ENCODE data around the gene ZNF146.
"Not testable (repeated sequence)": the region's sequence is repeated elsewhere in the genome, so short reads cannot be mapped to it uniquely, and the experiment has no call there.

The ZNF146 gene

DNA sequence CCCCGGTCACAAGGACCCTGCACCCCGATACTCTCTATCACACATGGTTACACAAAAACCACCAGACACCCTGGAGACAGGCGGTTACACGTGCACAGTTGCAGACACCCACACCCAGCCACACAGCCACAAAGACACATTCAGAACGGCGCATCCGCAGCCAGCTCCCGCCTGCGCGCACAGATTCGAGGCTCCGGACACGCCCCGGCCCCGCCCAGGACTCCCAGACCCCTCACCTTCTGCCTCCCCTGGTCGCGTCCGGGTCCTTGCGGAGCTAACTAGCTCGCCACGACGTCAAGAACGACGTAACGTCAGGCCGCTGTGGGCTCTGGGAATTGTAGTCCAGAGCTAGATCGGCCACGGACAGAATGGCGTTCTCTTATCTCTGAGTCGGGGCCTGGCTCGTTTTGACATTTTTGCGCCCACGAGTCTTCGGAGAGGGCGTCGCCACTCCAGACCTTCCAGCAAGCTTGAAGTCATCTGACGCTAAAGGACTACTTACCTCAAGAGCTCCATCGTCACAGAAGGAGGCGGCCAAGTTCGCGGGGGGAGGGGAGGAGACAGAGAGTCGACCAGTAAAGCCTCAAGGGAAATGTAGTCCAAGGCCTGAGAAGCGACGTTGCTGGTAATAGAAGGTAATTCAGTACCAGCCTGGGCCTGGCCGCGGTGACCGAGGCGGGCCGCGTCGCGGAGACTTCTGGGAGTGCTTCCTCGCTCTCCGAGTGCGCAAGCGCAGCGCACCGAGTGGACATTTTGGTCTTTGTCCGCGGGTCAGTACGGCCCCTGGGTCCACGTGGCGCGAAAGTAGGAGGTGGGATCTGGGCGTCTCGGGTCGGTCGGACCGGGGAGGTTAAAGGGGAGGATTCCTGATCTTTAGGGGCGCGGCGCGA lies at the start of gene ZNF146, which contains the start of gene ZNF565:
ZNF146 (plus strand) TSS at position 721 of the 890 bp plus-strand sequence. CDS start 21,335 bp downstream, outside the sequence.
ZNF565 (minus strand) TSS at position 280 of the 890 bp plus-strand sequence. CDS start 12,680 bp downstream, outside the sequence.
- peak; percentile 95 for DNase-seq (ENCODE audit: low read depth)

DNA sequence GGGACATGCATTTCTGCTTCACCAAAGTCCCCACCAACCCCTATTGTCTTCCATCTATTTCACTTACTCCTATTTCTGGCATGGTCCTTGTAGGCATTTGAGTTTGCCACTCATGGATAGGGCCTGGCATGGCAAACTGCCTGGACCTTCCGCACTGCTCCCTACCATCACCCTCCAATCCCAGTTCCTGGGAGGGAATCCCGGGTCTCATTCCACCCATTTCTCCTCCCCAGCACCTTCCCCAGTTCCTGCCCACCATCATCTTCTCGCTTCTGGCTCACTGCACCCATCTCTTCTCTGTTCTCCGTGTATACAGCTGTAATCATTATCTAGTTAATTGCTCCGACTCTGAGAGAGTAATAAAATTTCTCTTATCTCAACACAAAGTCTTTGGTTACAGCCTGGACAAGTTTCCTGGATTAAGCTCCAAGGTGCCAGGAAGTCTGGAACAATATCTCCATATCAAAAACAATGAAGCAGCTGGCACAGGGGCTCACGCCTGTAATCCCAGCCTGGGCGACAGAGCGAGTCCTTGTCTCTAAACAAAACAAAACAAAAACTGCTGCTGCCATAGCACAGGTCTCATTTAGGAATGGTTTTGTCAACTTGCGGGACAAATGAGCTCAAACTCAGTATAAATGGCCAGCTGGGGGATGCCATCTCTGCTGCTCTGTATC lies 45.7 kb upstream of the ZNF146 start:
- DNase-seq (ENCODE audit: low read depth) = no peak

DNA sequence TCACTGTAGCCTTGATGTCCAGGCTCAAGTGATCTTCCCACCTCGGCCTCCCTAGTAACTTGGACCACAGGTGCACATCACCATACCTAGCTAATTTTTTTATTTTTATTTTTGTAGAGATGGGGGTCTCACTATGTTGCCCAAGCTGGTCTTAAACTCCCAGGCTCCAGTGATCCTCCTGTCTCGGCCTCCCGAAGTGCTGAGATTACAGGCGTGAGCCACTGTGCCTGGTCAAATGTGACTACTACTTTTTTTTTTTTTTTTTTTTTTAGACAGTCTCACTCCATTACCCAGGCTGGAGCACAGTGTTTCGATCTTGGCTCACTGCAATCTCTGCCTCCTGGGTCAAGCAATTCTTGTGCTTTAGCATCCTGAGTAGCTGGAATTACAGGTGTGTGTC lies 42.1 kb upstream of the ZNF146 start:
- DNase-seq (ENCODE audit: low read depth) = no peak

DNA sequence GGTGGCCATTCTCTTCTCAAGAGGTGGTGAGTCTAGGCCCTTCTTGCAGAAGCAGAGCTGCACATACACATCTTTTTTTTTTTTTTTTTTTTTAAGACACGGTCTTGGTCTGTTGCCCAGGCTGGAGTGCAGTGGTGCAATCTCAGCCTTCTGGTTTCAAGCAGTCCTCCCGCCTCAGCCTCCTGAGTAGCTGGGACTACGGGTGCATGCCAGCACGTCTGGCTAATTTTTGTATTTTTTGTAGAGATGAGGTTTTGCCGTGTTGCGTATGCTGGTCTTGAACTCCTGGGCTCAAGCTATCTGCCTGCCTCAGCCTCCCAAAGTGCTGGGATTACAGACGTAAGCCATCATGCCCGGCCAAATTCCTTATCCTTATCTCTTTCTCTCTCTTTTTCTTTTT lies 41.1 kb upstream of the ZNF146 start:
- DNase-seq (ENCODE audit: low read depth) = not testable (repeated sequence)

DNA sequence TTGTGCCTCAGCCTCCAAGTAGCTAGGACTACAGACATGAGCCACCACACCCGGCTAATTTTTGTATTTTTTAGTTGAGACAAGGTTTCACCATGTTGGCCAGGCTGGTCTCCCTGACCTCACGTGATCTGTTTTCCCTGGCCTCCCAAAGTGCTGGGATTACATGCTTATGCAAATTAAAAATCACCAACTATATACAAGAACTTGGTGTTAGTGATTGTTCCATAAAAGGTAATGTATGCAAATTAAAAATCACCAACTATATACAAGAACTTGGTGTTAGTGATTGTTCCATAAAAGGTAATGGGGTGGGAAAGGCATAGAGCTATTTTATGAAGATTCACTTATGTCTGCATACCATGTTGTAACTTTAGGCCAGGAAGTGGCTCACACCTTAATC lies 35.8 kb upstream of the ZNF146 start:
- not testable (repeated sequence) for DNase-seq (ENCODE audit: low read depth)

DNA sequence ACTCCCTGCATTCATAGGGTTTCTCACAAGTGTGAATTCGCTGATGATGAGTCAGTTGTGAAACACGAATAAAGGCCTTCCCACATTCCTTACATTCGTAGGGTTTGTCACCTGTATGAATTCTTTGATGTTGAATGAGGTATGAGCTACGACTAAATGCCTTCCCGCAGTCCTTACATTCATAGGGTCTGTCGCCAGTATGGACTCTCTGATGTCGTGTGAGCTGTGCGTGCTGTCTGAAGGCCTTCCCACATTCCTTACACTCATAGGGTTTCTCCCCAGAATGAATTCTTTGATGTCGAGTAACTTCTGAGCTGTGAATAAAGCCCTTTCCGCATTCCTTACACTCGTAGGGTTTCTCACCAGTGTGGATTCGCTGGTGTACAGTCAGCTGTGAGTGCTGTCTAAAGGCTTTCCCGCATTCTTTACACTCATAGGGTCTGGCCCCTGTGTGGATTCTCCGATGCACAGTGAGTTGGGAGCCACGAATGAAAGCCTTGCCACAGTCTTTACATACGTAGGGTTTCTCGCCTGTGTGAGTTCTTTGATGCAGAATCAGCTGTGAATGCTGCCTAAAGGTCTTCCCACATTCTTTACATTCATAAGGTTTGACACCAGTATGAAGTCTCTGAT lies 32.2 kb upstream of the ZNF146 start:
- DNase-seq (ENCODE audit: low read depth) = no peak

DNA sequence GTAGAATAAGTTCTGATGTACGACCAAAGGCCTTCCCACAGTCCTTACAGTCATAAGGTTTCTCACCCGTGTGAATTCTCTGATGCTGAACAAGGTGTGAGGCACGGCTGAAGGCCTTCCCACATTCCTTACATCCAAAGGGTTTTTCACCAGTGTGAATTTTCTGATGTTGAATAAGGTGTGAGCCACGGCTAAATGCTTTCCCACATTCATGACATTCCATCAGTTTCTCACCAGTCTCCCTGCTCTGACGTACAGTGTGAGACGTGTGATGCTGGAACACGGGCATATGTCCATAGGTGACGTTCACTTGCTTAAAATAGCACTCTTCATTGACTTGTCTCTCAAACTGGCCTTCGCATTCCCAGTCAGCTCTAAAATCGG lies 31.7 kb upstream of the ZNF146 start:
- DNase-seq (ENCODE audit: low read depth) = no peak

DNA sequence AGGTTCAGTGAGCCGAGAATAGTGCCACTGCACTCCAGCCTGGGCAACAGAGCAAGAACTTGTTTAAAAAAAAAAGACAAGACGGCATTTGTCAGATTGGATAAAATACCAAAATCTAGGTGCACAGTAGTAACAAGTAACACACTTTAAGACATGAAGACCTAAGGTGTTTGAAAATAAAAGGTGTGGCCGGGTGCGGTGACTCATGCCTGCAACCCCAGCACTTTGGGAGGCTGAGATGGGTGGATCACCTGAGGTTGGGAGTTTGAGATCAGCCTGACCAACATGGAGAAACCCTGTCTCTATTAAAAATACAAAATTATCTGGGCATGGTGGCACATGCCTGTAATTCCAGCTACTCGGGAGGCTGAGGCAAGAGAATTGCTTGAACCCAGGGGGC lies 28.2 kb upstream of the ZNF146 start:
- DNase-seq (ENCODE audit: low read depth) = not testable (repeated sequence)

DNA sequence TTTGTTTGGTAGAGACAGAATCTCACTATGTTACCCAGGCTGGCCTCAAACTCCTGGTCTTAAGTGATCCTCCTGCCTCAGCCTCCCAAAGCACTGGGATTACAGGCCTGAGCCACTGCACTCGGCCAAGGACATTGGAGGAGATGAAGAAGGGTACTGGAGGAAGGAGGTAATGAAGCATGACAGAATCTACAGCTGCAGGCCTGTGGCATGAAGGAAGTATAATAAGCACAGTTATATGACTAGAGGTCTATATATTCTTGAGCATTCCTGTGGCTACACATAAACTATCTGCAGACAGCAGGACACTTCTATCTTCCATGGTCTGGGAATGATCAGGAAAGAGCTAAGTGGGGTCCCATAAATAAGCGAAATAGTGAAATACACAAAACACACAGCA lies 18.7 kb upstream of the ZNF146 start:
- DNase-seq (ENCODE audit: low read depth) = no peak

DNA sequence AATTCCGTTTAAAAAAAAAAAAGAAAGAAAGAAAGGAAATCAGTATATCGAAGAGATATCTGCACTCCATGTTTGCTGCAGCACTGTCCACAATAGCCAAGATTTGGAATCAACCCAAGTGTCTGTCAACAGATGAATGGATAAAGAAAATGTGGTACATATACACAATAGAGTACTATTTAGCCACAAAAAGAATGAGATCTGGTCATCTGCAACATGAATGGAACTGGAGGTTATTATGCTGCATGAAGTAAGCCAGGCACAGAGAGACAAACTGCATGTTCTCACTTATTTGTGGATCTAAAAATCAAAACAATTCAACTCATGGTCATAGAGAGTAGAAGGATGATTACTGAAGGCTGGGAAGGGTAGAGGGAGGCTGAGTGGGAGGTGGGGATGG lies 16.8 kb upstream of the ZNF146 start:
- DNase-seq (ENCODE audit: low read depth) = no peak

DNA sequence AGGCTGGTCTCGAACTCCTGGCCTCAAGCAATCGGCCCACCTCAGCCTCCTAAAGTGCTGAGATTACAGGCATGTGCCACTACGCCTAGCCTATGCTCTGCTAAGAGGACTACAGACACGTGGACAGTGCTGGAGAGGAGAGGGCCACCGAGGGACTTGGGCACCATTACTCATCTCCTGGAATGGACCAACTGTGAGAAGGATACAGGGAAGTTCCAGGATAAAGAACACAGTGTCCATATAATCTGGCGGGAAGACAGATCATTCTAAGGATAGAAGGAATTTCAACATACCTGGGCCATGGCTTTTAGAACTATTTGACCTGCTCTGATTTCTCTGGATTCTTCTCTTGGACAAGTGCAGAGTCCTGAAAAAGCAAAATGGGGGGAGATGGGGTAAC lies 13.2 kb upstream of the ZNF146 start:
- no peak for DNase-seq (ENCODE audit: low read depth)

DNA sequence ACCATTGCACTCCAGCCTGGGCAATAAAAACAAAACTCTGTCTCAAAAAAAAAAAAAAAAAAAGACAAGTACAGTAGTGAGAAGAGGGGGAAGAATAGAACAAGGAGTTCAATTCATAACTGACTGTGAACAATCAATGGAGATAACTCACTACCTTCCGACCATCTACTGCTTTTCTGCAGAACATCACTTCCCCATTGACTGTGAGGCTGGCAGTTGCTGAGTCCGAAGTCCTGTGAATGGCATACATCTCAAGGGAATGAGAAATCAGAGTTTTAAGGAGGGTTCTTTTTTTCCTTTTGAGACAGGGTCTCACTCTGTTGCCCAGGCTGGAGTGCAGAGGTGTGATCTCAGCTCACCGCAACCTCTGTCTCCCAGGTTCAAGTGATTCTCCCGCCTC lies 11.6 kb upstream of the ZNF146 start:
- DNase-seq (ENCODE audit: low read depth) = no peak

DNA sequence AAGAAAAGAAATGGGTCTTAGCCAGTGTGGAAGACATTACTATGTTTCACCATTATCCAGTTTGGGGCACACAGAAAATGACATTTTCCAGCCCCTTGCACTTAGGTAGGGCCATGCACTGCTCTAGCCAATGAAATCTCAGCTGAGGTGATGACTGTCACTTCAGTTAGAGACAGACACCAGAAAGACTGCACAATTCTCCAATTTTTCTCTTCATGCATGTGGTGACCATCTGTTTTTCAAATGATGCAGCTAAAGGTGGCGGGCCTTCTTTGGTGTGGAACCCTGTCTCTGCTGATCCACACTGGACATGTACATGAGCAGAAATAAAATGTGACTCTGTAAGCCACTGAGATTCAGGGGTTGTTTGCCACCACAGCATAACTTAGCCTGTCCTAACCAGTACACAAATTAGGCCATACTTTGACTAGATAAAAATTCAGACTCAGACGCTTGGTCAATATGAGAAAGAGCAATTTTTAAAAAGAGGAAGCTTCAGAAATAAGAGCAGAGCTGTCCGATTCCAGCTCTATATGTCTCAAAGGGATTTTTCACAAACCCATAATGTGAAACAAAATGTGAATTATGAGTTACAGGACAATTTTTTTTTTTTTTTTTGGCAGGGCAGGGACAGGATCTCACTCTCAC lies 7.2 kb upstream of the ZNF146 start:
- DNase-seq (ENCODE audit: low read depth) = no peak

DNA sequence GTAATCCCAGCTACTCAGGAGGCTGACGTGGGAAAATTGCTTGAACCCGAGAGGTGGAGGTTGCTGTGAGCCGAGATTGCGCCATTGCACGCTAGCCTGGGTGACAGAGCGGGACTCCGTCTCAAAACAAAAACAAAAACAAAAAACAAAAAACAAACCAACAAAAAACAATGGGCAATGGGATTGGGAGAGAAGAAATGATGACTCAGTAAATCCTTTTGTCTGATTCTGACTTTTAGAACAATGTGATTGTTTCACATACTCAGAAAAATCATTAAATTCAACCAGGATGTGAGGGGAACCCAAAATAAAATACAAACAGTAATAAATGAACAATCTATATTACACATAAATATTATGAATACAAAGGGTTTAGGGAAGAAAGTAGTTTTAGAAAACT lies 5.5 kb upstream of the ZNF146 start:
- no peak for DNase-seq (ENCODE audit: low read depth)

DNA sequence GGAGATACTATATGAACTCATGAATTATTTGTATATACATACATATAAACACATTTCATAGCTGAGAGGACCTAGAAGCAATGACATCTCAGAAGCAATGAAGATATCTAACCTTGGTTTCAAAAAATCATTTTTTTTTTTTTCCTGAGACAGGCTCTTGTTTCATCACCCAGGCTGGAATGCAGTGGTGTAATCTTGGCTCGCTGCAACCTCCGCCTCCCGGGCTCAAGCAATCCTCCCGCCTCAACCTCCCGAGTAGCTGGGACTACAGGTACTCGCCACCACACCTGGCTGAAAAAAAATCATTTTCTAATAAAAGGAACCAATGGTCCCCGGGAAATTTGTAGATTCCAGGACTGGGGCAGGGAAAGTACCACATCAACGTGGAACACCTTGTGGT lies 4.4 kb upstream of the ZNF146 start:
- no peak for DNase-seq (ENCODE audit: low read depth)

DNA sequence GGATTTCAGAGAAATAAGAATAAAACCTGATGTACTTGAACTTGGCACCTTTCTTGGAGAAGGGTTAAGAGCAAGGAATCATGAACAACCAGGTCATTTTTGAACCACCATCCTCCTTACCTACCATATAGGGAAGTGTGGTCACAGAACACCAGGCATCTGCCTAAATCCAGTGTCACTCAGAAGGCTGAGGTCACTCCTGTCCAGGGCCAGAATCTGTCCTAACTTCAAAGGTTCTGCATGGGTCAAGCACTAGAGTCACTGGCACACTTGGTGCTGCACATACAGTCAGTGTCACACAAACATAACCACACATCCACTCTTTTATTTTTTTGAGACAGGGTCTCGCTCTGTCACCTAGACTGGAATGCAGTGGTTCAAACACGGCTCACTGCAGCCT lies 2.0 kb upstream of the ZNF146 start:
- no peak for DNase-seq (ENCODE audit: low read depth)

DNA sequence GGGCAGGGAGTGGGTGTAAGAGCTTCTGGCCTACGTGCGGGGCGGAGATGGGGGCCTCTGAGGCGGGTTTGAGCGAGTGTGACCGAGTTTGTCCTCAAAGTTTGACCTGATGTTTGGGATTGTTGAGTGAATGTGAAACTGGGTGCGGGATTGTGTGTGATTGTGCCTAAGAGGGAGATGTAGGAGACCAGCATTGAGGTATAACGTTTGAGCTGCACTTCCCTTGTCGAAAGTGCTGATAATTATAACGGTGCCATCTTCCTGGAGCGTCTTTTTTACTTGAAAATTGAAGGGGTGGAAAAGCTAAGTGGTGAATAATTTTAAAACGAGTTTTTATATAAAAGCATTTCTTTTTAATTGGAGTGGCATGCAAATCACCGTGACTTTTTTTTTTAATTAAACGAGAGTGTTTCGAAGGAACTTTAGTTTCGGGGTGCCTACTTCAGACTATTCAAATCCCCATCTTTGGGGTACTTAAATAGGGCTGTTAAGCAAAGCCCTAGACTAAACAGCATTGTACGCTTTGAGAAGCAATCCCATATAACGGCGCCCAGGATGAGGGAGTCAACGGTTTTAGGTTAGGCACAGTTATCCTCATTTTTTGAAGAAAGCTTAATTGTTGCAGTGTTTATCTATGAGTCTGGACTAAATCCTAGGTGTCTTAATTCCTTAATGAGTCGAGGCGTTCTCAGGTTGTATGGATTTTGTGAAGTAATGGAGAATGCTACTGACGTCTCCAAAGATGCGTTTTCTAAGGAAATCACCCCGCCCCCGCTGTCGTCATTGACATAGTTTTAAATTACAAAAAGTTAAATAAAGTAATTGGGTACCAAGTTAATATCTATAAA lies 594 bp downstream of the ZNF146 start:
- DNase-seq (ENCODE audit: low read depth) = no peak

DNA sequence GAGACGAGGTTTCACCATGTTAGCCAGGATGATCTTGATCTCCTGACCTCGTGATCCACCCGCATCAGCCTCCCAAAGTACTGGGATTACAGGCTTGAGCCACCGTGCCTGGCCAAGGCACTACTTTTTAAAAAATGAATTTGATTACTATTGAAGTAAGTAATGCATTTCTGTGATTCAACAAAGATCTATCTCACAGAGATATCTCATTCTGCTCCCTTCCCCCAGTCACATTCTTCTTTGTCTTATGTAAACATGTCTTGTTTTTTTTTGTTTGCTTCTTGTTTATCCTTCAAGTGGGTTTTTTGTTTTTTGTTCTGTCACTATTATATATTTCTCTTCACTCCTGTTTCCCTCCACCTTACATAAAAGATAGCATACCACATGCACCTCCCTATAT lies 6.6 kb downstream of the ZNF146 start:
- no peak for DNase-seq (ENCODE audit: low read depth)

DNA sequence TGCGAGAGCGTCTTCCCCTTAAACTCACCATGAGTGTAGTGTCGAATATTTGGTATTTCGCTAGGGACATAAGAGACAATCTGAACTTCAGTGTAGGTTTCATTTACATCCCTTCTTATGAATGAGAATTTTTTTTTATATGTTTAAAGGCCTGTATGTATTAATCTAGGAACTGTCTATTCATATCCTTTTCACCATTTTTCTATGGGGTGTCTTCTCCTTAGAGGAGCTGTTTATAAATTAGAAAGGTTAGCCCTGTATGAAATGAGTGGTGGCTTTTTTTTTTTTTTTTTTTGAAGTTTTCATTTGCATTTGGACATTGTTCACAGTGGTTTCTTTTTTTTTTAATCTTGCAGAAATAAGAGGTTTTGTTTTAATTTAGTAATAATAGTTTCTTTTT lies 7.6 kb downstream of the ZNF146 start:
- no peak for DNase-seq (ENCODE audit: low read depth)

DNA sequence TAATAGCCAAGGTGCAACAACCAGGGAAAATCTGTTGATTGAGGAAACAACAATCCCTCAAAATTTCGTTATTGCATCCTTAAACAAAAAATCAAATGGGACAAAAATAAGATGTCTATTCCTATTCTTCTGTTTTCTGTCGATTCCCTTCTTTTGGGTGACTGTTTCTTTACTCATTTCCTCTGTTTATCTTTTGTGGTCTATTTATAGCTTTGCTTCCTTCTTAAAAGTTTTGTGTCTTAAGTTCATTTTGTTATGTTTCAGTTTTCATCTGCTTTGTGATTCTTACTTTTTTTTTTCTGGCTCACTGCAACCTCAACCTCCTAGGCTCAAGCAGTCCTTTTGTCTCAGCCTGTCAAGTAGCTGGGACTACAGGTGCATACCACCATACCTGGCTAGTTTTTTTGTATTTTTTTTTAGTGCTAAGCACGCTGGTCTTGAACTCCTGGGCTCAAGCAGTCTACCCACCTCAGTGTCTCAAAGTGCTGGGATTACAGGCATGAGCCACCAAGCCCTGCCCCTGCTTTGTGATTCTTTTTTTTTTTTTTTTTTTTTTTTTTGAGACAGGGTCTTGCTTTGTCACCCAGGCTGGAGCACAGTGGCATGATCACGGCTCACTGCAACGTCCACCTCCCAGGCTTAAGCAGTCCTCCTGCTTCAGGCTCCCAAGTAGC lies 10.4 kb downstream of the ZNF146 start:
- DNase-seq (ENCODE audit: low read depth) = no peak

DNA sequence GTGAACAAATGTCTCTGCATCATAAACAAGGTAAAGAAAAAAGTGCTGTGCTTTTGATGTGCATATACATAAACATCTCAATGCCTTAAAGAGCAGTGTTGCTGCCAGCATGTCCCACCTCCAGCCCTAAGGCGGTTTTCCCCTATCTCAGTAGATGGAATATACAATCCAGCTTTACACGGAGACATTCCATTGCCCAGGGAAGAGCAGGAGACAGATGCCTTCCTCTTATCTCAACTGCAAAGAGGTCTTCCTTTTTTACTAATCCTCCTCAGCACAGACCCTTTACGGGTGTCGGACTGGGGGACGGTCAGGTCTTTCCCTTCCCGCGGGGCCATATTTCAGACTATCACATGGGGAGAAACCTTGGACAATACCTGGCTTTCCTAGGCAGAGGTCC lies 18.7 kb downstream of the ZNF146 start:
- DNase-seq (ENCODE audit: low read depth) = not testable (repeated sequence)

Data from T-helper 22 cell (primary cell).